ENCODE data around the gene HAP1.

HAP1 gene

DNA sequence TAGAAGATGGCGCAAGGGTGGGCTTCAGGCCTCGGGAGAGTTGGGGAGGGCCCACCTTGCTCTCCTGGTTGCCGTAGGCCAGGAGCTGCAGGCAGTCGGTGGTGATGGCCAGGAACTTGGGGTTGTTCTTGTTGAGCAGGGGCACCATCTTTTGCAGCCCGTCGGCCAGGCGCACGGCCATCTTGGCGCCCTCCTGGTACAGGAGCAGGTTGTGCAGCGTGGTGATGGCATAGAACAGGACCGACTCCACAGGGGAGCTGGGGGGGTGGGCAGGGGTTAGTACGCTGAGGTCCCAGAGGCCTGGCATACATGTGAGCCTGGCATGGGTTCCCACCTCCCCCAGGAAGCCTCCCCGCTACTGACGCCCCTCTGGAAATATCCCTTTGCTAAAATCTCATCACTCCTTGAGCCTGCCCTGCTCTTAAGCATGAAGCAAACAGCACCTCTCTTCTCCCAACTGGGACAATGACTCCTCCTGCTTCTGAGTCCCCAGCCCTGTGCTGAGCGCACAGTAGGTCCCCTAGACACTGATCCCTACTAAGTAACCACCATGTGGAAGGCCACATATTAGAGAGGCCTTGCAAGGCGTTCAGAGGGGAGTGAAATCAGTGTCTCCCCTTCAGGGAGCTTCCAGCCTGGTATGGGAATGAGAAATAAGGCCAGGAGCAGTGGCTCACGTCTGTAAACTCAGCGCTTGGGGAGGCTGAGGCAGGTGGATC lies 33.0 kb upstream of the HAP1 start:
- TF ChIP-seq, protein P1, sequence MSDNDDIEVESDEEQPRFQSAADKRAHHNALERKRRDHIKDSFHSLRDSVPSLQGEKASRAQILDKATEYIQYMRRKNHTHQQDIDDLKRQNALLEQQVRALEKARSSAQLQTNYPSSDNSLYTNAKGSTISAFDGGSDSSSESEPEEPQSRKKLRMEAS (IDR thresholded peaks at IDR 0.05; ENCODE audit: low read depth, low read length) = no peak
- TF ChIP-seq MYC (IDR thresholded peaks at IDR 0.05; ENCODE audit: low read depth, low read length) (no peak), POLR2A (IDR thresholded peaks at IDR 0.05; ENCODE audit: extremely low read depth, insufficient read length) (no peak)
- TF ChIP-seq, protein P2, sequence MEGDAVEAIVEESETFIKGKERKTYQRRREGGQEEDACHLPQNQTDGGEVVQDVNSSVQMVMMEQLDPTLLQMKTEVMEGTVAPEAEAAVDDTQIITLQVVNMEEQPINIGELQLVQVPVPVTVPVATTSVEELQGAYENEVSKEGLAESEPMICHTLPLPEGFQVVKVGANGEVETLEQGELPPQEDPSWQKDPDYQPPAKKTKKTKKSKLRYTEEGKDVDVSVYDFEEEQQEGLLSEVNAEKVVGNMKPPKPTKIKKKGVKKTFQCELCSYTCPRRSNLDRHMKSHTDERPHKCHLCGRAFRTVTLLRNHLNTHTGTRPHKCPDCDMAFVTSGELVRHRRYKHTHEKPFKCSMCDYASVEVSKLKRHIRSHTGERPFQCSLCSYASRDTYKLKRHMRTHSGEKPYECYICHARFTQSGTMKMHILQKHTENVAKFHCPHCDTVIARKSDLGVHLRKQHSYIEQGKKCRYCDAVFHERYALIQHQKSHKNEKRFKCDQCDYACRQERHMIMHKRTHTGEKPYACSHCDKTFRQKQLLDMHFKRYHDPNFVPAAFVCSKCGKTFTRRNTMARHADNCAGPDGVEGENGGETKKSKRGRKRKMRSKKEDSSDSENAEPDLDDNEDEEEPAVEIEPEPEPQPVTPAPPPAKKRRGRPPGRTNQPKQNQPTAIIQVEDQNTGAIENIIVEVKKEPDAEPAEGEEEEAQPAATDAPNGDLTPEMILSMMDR (IDR thresholded peaks at IDR 0.05; ENCODE audit: low read depth, low read length) = no peak
- H3K4me3 ChIP-seq (ENCODE audit: low read depth, low read length) = no peak overlapping the region
- no peak for DNase-seq (ENCODE audit: low read depth)

DNA sequence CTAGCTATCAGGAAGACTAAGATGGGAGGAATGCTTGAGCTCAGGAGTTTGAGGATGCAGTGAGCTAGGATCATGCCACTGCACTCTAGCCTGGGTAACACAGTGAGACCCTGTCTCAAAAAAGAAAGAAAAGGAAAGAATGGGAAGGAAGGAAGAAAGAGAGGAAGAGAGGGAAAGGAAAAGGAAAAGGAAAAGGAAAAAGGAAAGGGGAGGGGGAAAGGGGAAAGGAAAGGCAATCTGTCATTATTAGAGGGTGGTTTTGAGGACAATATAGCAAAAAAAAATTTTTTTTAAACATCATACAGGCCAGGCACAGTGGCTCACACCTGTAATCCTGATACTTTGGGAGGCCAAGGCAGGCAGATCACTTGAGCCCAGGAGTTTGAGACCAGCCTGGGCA lies 31.7 kb upstream of the HAP1 start:
- TF ChIP-seq, protein P2 (IDR thresholded peaks at IDR 0.05; ENCODE audit: low read depth, low read length) = no peak
- TF ChIP-seq MYC (IDR thresholded peaks at IDR 0.05; ENCODE audit: low read depth, low read length) (no peak), POLR2A (IDR thresholded peaks at IDR 0.05; ENCODE audit: extremely low read depth, insufficient read length) (no peak)
- TF ChIP-seq, protein P1 (IDR thresholded peaks at IDR 0.05; ENCODE audit: low read depth, low read length) = no peak
- no peak overlapping the region for H3K4me3 ChIP-seq (ENCODE audit: low read depth, low read length)

DNA sequence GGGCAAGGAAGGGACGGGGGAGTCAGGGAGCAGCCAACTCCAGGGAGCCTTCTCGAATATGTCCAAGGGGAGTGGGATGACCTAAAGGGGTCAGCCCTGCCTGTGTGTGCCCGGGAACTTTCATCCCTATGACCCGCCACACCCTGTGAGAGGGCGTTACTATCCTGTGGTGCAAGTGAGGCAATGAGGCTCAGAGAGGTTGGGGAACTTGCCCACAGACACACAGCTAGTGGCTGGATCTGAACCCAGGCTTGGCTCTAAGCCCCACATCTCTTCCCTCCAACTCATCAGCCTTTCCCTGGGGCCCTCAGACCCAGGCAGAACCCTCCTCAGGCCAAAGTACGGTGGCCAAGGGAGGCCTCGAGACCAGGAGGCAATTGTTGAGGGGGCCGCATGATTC lies 28.9 kb upstream of the HAP1 start:
- TF ChIP-seq, protein P1 (IDR thresholded peaks at IDR 0.05; ENCODE audit: low read depth, low read length) = no peak
- TF ChIP-seq MYC (IDR thresholded peaks at IDR 0.05; ENCODE audit: low read depth, low read length) = no peak
- no peak for TF ChIP-seq POLR2A (IDR thresholded peaks at IDR 0.05; ENCODE audit: extremely low read depth, insufficient read length)
- H3K4me3 ChIP-seq (ENCODE audit: low read depth, low read length) = no peak overlapping the region
- no peak for DNase-seq (ENCODE audit: low read depth)

More for the DNA sequence above, 31.7 kb upstream of the HAP1 start:
- no peak for DNase-seq (ENCODE audit: low read depth)

DNA sequence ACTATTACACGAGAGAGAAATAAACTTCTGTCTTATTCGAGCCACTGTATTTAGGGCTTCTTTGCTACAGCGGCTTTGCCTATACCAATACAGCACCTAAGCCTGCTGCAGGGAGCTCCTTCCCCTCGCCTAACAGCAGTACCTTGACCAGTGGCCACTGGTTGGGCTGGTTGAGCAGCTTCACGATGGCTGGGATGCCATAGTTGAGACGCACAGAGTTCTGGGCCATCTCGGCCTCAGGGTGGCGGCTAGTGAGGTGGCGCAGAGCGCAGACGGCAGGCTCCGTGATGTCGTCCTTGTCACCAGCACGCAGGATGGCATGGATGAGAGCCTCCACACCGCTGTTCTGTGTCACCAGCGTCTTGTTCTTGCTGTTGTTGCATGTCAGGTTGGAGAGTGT lies 28.4 kb upstream of the HAP1 start:
- TF ChIP-seq, protein P2 (IDR thresholded peaks at IDR 0.05; ENCODE audit: low read depth, low read length) = no peak
- TF ChIP-seq, protein P1 (IDR thresholded peaks at IDR 0.05; ENCODE audit: low read depth, low read length) = no peak
- no peak for TF ChIP-seq POLR2A (IDR thresholded peaks at IDR 0.05; ENCODE audit: extremely low read depth, insufficient read length)
- no peak for TF ChIP-seq MYC (IDR thresholded peaks at IDR 0.05; ENCODE audit: low read depth, low read length)
- DNase-seq (ENCODE audit: low read depth) = no peak
- no peak overlapping the region for H3K4me3 ChIP-seq (ENCODE audit: low read depth, low read length)

DNA sequence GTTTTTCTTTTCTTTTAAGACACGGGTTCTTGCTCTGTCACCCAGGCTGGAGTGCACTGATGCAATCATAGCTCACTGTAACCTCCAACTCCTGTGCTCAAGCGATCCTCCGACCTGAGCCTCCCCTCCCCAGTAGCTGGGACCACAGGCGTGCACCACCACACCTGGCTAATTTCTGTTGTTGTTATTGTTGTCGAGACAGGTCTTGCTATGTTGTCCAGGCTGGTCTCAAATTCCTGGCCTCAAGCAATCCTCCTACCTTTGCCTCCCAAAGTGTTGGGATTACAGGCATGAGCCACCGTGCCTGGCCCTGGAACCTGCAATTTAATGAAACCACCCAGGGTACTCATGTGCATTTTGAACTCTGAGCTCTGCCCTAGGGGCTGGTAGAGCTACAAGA lies 27.9 kb upstream of the HAP1 start:
- no peak overlapping the region for H3K4me3 ChIP-seq (ENCODE audit: low read depth, low read length)
- TF ChIP-seq POLR2A (IDR thresholded peaks at IDR 0.05; ENCODE audit: extremely low read depth, insufficient read length) (no peak), MYC (IDR thresholded peaks at IDR 0.05; ENCODE audit: low read depth, low read length) (no peak)
- TF ChIP-seq, protein P1 (IDR thresholded peaks at IDR 0.05; ENCODE audit: low read depth, low read length) = no peak
- TF ChIP-seq, protein P2 (IDR thresholded peaks at IDR 0.05; ENCODE audit: low read depth, low read length) = no peak
- no peak for DNase-seq (ENCODE audit: low read depth)

DNA sequence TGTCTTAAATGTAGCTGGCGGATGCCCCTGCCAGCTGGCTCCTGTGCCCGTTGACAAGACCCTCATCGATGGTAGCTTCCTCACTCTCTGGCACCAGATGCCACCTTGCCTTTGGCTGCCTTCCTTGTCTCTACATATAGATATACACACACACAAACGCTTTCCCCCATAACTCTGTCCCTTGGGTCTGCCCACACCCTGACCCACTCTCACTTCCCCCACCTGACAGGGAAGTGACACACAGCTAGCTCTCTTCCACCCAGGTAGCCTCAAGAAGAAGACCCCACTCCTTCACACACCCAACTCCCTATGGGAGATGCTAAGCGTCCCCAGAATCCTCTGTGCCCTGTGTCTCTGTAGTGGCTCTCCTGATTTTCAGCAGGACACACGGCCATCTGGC lies 26.4 kb upstream of the HAP1 start:
- no peak overlapping the region for H3K4me3 ChIP-seq (ENCODE audit: low read depth, low read length)
- TF ChIP-seq, protein P2 (IDR thresholded peaks at IDR 0.05; ENCODE audit: low read depth, low read length) = no peak
- TF ChIP-seq, protein P1 (IDR thresholded peaks at IDR 0.05; ENCODE audit: low read depth, low read length) = no peak
- TF ChIP-seq POLR2A (IDR thresholded peaks at IDR 0.05; ENCODE audit: extremely low read depth, insufficient read length) = no peak
- TF ChIP-seq MYC (IDR thresholded peaks at IDR 0.05; ENCODE audit: low read depth, low read length) = no peak
- no peak for DNase-seq (ENCODE audit: low read depth)

Data from NB4 (cell line).